Activated naive CD4-positive, alpha-beta T cell treated with anti-CD3 and anti-CD28 coated beads, Interleukin-2, amount 10 ng/mL, durations not matched to agents 7 days and 5 days (primary cell): ENCODE measurements around the gene SARS1.
"Not testable (repeated sequence)": the region's sequence is repeated elsewhere in the genome, so short reads cannot be mapped to it uniquely, and the experiment has no call there.

Experiments
- CTCF ChIA-PET: fragments of 350-600 bp; sonication (Branson Sonifier 250); formaldehyde crosslinking; loops from one replicate; lab custom pipeline; 2021; ENCODE audit warnings: antibody characterized with exemption; lab: Charles Lee
- DNase-seq: peaks from one replicate; pipeline ENCODE4 v3.0.0-alpha.2; 2020
- H3K27ac Mint-ChIP-seq: one replicate; pipeline ENCODE4 v1.8.0; 2021; ENCODE audit warnings: mild to moderate bottlenecking, moderate library complexity, mixed read lengths
- H3K27me3 Mint-ChIP-seq: one replicate; pipeline ENCODE4 v1.8.0; 2021; ENCODE audit warnings: mild to moderate bottlenecking, mixed read lengths
- H3K36me3 Mint-ChIP-seq: one replicate; pipeline ENCODE4 v1.8.0; 2021; ENCODE audit warnings: mixed read lengths
- H3K4me1 Mint-ChIP-seq: one replicate; pipeline ENCODE4 v1.8.0; 2021; ENCODE audit warnings: mixed read lengths
- H3K4me3 Mint-ChIP-seq: one replicate; pipeline ENCODE4 v1.8.0; 2021; ENCODE audit warnings: mild to moderate bottlenecking, moderate library complexity, mixed read lengths
- H3K9me3 Mint-ChIP-seq: one replicate; pipeline ENCODE4 v1.8.0; 2021; ENCODE audit warnings: mixed read lengths

Gene SARS1, protein sequence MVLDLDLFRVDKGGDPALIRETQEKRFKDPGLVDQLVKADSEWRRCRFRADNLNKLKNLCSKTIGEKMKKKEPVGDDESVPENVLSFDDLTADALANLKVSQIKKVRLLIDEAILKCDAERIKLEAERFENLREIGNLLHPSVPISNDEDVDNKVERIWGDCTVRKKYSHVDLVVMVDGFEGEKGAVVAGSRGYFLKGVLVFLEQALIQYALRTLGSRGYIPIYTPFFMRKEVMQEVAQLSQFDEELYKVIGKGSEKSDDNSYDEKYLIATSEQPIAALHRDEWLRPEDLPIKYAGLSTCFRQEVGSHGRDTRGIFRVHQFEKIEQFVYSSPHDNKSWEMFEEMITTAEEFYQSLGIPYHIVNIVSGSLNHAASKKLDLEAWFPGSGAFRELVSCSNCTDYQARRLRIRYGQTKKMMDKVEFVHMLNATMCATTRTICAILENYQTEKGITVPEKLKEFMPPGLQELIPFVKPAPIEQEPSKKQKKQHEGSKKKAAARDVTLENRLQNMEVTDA

DNA sequence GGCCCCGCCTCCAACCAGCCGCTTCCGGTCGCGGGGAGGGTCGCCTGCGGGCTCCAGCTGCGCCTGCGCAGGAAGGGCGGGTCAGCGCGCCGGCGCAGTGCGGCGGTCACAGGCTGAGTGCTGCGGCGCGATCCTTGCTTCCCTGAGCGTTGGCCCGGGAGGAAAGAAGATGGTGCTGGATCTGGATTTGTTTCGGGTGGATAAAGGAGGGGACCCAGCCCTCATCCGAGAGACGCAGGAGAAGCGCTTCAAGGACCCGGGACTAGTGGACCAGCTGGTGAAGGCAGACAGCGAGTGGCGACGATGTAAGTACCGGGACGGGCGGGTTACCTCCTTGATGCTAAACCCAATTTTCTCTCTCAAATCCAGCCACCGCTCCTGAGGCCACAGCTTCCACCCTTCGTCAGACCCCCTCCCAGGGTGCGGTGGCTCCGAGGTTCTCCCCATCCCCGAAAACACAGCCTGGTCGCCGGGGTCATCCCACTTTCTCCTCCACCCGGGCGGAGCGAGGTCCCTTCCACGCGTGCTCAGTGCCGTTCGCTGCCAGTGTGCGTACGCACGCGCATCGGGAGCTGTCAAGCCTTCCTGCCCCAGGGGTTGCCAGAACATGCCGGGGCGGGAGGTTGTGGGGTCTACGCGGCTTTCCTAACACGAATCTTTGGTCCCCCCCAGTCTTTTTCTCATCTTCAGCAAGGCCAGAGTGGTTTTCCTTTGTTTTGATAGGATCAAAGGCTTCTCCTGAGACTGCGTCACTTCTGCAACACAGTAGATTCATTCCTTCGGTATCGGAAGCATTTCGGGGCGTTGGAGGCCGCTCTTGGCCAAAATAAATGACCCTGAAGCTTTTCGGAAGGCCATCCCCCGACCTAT, at the start of gene SARS1:
TSS of gene SARS1 (plus strand) at position 95 of the 870 bp plus-strand sequence. CDS start at position 170, 75 bp downstream.
- Mint-ChIP-seq H3K4me3 (peak within 1 kb of the TSS; percentile 99), H3K27me3 (peaks cover 20% of the 10 kb centered on the region), H3K36me3 (peaks cover 36% of the 10 kb centered on the region), H3K9me3 (no peaks in the 10 kb centered on the region), H3K4me1 (peaks cover 40% of the 10 kb centered on the region), H3K27ac (peak within 1 kb of the TSS; percentile 95)
- CTCF ChIA-PET: interaction anchor here (0.7 to 2.7 kb wide), 8 partner anchors 8 to 319 kb away, joined by 3 to 16 read pairs (median 4); a partner anchor contains a TSS
- DNase-seq: peak; percentile 89

DNA sequence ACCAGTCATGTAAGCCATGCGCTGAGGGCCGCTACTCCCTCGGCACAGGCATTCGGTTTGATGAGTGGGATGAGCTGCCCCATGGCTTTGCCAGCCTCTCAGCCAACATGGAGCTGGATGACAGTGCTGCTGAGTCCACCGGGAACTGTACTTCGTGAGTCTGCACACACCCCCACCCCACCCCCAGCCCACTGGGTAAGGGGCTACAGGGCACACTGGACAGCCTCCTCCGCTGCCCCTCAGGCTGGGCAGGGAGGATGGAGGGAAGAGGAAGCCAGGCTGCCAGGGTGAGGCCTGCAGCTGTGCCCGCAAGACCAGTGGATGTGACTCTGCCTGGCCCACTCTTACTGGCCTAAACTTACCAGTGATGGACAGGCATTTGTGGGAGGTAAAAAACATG, 49.2 kb upstream of the SARS1 start:
- no peaks in the 10 kb centered on the region for H3K36me3 Mint-ChIP-seq
- no peak for DNase-seq
- no peaks in the 10 kb centered on the region for H3K9me3 Mint-ChIP-seq
- peaks cover 27% of the 10 kb centered on the region for H3K4me1 Mint-ChIP-seq
- no peak overlapping the region for H3K4me3 Mint-ChIP-seq
- CTCF ChIA-PET: no interaction called here
- H3K27me3 Mint-ChIP-seq: no peaks in the 10 kb centered on the region
- no peak overlapping the region for H3K27ac Mint-ChIP-seq

DNA sequence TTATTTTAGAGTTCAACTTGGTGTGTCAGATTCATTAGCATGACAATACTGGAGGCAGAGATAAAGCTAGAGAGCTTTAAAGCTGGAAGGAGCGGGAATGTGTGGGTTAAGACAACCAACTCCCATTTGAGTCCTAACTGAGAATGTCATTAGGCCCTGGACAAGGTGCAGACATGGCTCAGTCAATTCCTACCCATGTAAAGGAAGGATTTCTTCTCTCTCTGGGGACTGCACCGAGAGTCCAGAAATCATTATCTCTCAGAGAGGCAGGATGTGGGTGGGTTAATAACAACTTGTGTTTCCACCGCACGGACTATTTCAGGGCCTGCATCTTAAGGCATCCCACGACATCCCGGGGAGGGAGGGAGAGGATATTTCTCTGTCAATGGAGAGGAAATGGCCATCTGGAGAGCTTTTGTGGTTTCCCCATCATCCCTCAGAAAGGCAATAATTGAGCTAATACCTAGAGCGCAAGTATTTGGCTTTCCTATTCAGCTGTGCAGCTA, 46.7 kb upstream of the SARS1 start:
- no peaks in the 10 kb centered on the region for H3K27me3 Mint-ChIP-seq
- H3K36me3 Mint-ChIP-seq: no peaks in the 10 kb centered on the region
- H3K27ac Mint-ChIP-seq: no peak overlapping the region
- H3K9me3 Mint-ChIP-seq: no peaks in the 10 kb centered on the region
- H3K4me1 Mint-ChIP-seq: peaks cover 14% of the 10 kb centered on the region
- no peak overlapping the region for H3K4me3 Mint-ChIP-seq
- CTCF ChIA-PET: interaction anchor here (0.9 kb wide), 1 partner anchor 112 kb away, joined by 3 read pairs; no protein-coding TSS in a partner anchor
- DNase-seq: no peak

DNA sequence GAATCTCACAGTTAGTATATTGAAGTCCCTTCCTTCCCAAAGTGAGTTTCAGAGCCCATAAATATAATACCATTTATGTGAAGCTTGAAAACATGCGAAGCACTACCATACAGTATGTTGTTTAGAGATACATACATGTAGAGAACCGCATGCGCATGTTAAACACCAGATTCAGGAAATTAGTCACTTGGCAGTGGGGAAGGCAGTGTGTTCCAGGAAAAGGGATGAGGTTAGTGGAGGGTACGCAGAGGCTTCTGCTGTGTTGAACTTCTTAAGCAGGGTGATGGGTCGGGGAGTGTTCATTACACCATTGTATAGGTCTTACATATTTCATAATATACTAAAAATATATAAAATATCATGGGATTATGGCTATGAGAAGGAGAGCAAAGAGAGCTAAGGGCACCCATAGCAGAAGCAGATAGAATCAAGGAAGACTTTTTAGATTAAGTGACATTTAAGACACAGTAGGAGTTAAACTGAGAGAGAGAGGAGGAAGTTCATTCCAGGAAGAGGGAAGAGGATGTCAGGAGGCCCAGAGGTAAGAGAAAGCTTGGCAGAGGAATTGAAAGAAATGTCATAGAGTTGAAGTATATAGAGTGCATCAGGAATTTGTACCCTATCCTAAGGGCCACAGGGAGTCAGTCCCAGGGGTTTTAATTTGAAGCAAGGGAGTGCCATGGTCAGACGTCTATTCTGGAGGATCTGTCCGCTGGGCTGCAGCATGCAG, 43.5 kb upstream of the SARS1 start:
- no peak overlapping the region for H3K4me3 Mint-ChIP-seq
- CTCF ChIA-PET: interaction anchor here (1.7 kb wide), 1 partner anchor 22 kb away, joined by 3 read pairs; no protein-coding TSS in a partner anchor
- H3K9me3 Mint-ChIP-seq: no peaks in the 10 kb centered on the region
- DNase-seq: no peak
- H3K4me1 Mint-ChIP-seq: no peaks in the 10 kb centered on the region
- H3K27me3 Mint-ChIP-seq: no peaks in the 10 kb centered on the region
- no peak overlapping the region for H3K27ac Mint-ChIP-seq
- H3K36me3 Mint-ChIP-seq: no peaks in the 10 kb centered on the region

DNA sequence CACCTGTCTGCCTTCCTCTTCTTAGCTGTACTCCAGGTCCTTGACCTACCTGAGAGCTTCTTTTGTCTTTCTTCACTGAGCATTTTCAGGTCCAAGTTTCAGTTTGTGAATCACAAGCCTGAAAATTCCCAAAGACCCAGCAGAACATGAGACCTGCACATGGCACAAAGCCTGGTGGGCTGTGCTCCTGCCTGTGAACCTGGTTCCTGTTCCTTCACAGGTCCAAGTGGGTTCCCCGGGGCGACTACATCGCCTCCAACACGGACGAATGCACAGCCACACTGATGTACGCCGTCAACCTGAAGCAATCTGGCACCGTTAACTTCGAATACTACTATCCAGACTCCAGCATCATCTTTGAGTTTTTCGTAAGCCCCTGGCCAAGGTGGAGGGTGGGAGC, 42.1 kb upstream of the SARS1 start:
- CTCF ChIA-PET: interaction anchor here (1.1 kb wide), 1 partner anchor 59 kb away, joined by 5 read pairs; a partner anchor contains a TSS
- no peaks in the 10 kb centered on the region for H3K4me1 Mint-ChIP-seq
- no peaks in the 10 kb centered on the region for H3K9me3 Mint-ChIP-seq
- no peak for DNase-seq
- H3K36me3 Mint-ChIP-seq: no peaks in the 10 kb centered on the region
- no peak overlapping the region for H3K27ac Mint-ChIP-seq
- no peaks in the 10 kb centered on the region for H3K27me3 Mint-ChIP-seq
- H3K4me3 Mint-ChIP-seq: no peak overlapping the region

DNA sequence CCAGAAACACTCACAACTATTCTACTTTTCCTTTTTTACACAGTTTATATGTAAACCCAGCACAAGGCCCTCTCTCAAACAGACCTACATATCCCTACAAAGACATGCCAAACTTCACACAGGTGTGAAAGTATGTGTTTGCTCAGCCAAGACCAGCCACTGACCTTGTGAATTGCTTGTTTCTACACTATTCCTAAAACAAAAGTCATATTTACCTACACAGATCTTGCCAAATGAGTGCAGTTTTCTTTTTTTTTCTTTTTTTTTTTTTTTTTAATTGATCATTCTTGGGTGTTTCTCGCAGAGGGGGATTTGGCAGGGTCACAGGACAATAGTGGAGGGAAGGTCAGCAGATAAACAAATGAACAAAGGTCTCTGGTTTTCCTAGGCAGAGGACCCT, 37.4 kb upstream of the SARS1 start:
- H3K4me3 Mint-ChIP-seq, H3K36me3 Mint-ChIP-seq, H3K9me3 Mint-ChIP-seq, DNase-seq, H3K27ac Mint-ChIP-seq, CTCF ChIA-PET, H3K27me3 Mint-ChIP-seq, H3K4me1 Mint-ChIP-seq: not testable (repeated sequence)

DNA sequence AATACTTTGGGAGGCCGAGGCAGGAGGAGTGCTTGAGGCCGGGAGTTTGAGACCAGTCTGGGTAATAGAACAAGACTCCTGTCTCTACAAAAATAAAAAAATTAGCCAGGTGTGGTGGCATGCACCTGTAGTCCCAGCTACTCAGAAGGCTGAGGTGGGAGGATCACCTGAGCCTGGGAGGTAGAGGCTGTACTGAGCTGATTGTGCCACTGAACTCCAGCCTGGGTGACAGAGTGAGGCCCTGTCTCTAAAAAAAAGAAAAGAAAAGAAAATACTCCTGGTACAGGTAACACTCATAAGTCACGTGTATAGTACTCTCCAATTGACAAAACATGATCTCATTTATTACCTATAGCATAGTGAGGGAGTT, 33.0 kb upstream of the SARS1 start:
- H3K27me3 Mint-ChIP-seq: peaks cover 12% of the 10 kb centered on the region
- H3K4me3 Mint-ChIP-seq, H3K9me3 Mint-ChIP-seq, H3K27ac Mint-ChIP-seq, H3K36me3 Mint-ChIP-seq, H3K4me1 Mint-ChIP-seq, DNase-seq: not testable (repeated sequence)
- CTCF ChIA-PET: interaction anchor here (0.6 kb wide), 1 partner anchor 353 kb away, joined by 3 read pairs; no protein-coding TSS in a partner anchor

DNA sequence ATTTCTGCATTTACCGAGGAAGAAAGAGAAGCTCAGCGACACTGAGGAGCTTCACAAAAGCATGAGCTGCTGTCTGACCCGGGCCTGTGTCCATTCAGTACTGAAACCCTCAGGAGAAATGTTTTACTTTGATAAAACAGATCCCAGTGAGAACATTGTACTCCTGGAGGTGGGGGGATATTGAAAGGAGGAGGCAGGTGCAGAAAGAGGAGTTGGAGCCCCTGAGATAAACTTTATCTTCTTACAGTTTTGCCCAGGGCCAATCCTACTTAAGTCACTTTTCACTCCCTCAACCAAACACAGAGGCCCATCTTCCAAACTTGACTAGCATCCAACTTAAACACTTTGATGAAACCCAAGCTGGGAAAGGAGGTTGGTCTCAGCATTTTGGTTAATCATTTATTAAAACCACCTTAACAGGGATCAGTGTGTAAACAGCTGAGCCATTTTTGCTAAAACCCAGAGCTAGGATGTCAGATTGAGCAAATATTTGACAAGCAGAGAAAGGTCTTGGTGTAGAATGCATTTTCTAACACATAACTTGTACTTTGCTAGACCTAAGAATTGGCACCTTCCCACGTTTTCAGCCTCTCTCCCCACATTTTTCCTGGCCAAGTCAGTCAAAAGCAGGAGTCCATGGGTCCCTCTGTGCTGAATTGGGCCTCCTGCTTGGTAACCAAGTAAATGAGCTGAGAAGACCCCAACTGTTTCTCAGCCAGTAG, 32.5 kb upstream of the SARS1 start:
- Mint-ChIP-seq H3K27ac (no peak overlapping the region), H3K27me3 (peaks cover 12% of the 10 kb centered on the region), H3K36me3 (no peaks in the 10 kb centered on the region), H3K9me3 (no peaks in the 10 kb centered on the region), H3K4me1 (no peaks in the 10 kb centered on the region), H3K4me3 (no peak overlapping the region)
- CTCF ChIA-PET: interaction anchor here (0.6 kb wide), 1 partner anchor 353 kb away, joined by 3 read pairs; no protein-coding TSS in a partner anchor
- no peak for DNase-seq

DNA sequence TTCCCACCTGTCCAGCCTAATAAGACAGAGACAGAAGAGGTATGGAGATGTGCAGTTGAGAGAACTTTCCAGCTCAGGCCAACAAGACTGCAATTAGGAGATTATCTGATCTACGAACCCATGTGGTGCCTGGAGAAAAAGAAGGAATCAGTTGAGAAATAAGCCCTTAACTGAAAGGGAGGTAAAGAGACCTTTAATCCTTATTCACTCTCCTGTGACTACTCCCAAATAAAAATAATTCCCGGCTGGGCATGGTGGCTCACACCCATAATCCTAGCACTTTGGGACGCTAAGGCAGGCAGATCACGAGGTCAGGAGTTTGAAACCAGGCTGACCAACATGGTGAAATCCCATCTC, 31.9 kb upstream of the SARS1 start:
- CTCF ChIA-PET: no interaction called here
- no peak for DNase-seq

DNA sequence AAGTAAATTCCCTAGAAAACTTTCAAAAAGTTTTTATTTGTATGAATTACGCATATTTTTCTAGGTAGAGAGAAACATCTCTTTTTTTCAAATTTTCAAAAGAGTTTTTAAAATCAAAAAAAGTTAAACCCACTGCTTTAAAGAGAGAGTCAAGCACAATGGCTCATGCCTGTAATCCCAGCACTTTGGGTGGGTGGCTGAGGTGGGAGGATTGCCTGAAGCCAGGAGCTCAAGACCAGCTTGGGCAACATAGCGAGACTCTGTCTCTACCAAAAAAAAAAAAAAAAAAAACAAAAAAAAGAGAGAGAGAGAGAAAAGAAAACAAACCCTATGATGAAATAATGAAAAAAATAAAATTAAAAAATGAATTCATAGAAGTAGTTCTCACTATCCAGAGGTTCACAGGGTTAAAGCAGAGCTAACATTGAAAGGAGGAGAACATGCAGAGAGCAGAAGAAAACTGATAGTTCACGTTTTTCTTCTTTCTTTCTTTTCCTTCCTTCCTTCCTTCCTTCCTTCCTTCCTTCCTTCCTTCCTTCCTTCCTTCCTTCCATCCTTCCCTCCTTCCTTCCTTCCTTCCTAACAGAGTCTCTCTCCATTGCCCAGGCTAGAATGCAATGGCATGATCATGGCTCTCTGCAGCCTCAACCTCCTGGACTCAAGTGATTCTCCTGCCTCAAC, 30.5 kb upstream of the SARS1 start:
- DNase-seq: no peak
- Mint-ChIP-seq H3K4me3 (no peak overlapping the region), H3K9me3 (no peaks in the 10 kb centered on the region), H3K4me1 (no peaks in the 10 kb centered on the region), H3K27ac (no peak overlapping the region), H3K27me3 (peaks cover 12% of the 10 kb centered on the region), H3K36me3 (no peaks in the 10 kb centered on the region)
- CTCF ChIA-PET: no interaction called here

More for the DNA sequence above, 31.9 kb upstream of the SARS1 start:
- H3K36me3 Mint-ChIP-seq: no peaks in the 10 kb centered on the region
- no peak overlapping the region for H3K4me3 Mint-ChIP-seq
- no peaks in the 10 kb centered on the region for H3K9me3 Mint-ChIP-seq
- peaks cover 12% of the 10 kb centered on the region for H3K27me3 Mint-ChIP-seq
- H3K27ac Mint-ChIP-seq: no peak overlapping the region
- no peaks in the 10 kb centered on the region for H3K4me1 Mint-ChIP-seq

DNA sequence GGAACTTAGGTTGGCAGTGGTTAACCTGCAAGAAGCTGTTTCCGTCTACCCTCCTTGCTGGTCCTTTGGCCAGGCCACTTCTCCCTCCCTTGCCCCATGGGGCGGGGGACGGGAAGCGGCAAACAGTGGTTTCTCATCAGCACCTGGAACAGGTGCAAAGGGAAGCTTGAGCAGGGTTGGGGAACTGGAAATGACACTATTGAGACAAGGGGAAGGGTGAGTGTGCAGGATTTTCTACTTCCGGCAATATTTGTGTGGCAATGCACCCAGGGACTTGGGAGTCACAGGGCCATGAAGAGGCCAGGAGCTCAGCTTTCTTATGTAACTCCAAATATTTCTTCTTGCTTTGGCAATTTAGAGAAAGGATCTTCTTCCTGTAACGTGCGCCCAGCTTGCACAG, 29.0 kb upstream of the SARS1 start:
- DNase-seq: no peak
- Mint-ChIP-seq H3K9me3 (no peaks in the 10 kb centered on the region), H3K27ac (no peak overlapping the region), H3K4me3 (no peak overlapping the region), H3K36me3 (no peaks in the 10 kb centered on the region), H3K27me3 (peaks cover 12% of the 10 kb centered on the region), H3K4me1 (peaks cover 6% of the 10 kb centered on the region)
- CTCF ChIA-PET: no interaction called here

DNA sequence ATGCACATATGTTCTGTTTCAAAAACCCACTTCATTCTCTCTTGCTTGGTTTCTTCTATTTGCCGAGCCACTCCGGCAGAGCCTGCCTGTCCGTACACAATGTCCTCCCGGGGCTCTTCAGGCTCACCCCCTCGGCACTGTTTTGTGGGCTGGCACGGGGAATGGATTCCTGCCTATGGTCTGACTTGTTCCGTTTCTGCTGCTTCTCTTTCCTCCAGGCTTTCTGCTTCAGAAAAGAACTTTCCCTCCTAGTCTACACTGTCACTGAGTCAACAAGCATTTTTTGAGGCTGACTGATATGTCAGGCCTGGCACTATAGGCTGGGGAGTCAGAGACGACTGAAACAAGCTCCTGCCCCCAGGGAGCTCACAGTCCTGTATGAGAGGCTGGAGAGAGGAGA, 28.4 kb upstream of the SARS1 start:
- peaks cover 6% of the 10 kb centered on the region for H3K4me1 Mint-ChIP-seq
- H3K27ac Mint-ChIP-seq: no peak overlapping the region
- H3K36me3 Mint-ChIP-seq: no peaks in the 10 kb centered on the region
- H3K27me3 Mint-ChIP-seq: peaks cover 12% of the 10 kb centered on the region
- H3K4me3 Mint-ChIP-seq: no peak overlapping the region
- CTCF ChIA-PET: no interaction called here
- no peaks in the 10 kb centered on the region for H3K9me3 Mint-ChIP-seq
- no peak for DNase-seq
